BJ (cell line): ENCODE results near the gene PRR36. TPM values are rescaled to one million over a fixed set of nuclear protein-coding genes. Genes with fewer than 3 reads are reported as not detected.

Source experiments
- CTCF ChIA-PET: fragments of 350-600 bp; formaldehyde crosslinking; extraction: SDS; loops from one replicate; lab custom pipeline; 2021; ENCODE audit warnings: antibody characterized with exemption, inconsistent platforms; lab: Yijun Ruan, JAX
- POLR2A ChIA-PET: fragments of 300-600 bp; sonication (Branson Sonifier 250); formaldehyde crosslinking; extraction: SDS; loops from one replicate; lab custom pipeline; 2021; ENCODE audit warnings: antibody characterized with exemption; lab: Charles Lee
- DNase-seq: peaks from one replicate; pipeline ENCODE4 v3.0.0-alpha.2; 2011; ENCODE audit warnings: low read depth
- H3K27me3 ChIP-seq: 2 replicates; pipeline ENCODE4 v1.6.0; 2011; ENCODE audit warnings: low read length; ENCODE audit not compliant: control insufficient read depth, insufficient read depth
- H3K36me3 ChIP-seq: 2 replicates; pipeline ENCODE4 v1.5.1; 2011; ENCODE audit warnings: low read length; ENCODE audit not compliant: control insufficient read depth, insufficient read depth
- H3K4me3 ChIP-seq: 2 replicates; pipeline ENCODE4 v1.5.1; 2011; ENCODE audit warnings: low read depth, mild to moderate bottlenecking, control low read depth, low read length
- CTCF ChIP-seq: IDR thresholded peaks from 2 replicates; pipeline ENCODE4 v1.5.1; 2011; ENCODE audit warnings: low read depth, mild to moderate bottlenecking, control low read depth, inconsistent platforms, low read length, moderate library complexity; ENCODE audit not compliant: insufficient read depth
- polyA plus RNA-seq: library from polyadenylated mRNA; depleted of rRNA; stranded (reverse); fragments of >200 nt; gene quantifications from 2 replicates; pipeline ENCODE4 v1.2.3, GENCODE V29; 2011

PRR36 gene
- polyA plus RNA-seq, 1 experiment, result not detected

DNA sequence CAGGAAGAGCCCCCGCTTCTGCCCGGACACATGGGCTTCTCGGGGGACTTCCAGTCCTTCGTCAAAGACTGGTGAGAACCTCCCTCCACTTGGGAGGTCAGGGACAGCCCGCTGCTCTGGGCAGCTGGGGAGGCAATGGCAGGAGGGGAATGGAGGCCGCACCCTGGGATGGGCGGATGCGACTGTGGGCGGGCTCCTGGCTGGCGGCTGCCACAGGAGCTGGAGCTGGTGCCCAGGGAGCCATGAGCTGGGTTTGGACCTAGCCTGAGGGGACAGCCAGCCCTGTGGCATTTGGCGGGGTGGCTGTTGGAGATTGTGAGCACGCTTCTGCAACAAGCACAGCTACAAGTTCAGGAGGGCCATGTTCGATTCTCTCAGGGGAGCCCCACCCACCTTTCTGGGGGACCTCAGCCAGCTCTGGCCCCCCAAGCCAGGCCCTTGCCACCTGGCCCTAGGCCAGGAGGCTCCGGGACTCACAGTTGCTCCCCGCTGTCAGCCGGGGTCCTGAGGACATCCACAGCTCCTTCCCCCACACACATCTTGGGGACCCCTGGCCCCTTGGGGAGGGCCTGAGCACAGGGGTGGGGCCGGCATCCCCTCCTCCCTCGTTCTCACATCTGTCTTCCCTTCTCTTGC lies 37.4 kb upstream of the PRR36 start:
- no peak for TF ChIP-seq CTCF
- POLR2A ChIA-PET, result no interaction called here
- Histone ChIP-seq H3K4me3 (no peak overlapping the region), H3K27me3 (no peaks in the 10 kb centered on the region), H3K36me3 (peaks cover 15% of the 10 kb centered on the region)
- no peak for DNase-seq
- CTCF ChIA-PET, result interaction anchor here (0.6 to 1.0 kb wide), 2 partner anchors 20 to 231 kb away, joined by 3 to 4 read pairs; partner anchors contain the start of gene TRAPPC5

DNA sequence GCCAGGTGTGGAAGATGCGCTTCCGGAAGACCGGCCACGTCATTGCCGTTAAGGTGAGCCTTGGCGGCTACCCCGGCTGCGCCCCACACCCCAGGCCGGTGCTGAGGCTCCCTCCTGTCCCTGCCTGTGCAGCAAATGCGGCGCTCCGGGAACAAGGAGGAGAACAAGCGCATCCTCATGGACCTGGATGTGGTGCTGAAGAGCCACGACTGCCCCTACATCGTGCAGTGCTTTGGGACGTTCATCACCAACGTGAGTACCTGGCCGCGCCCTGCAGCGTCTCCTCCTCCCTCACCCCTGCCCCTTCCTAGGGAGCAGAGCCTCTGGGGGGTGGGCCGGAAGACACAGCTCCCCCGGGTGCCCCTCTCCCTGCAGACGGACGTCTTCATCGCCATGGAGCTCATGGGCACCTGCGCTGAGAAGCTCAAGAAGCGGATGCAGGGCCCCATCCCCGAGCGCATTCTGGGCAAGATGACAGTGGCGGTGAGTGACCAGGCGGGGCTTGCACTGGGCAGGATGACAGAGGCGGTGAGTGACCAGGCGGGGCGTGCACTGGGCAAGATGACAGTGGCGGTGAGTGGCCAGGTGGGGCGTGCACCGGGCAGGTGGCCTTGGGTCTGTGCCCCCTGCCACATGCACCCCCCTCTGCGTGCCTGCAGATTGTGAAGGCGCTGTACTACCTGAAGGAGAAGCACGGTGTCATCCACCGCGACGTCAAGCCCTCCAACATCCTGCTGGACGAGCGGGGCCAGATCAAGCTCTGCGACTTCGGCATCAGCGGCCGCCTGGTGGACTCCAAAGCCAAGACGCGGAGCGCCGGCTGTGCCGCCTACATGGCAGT lies 36.4 kb upstream of the PRR36 start:
- no peaks in the 10 kb centered on the region for H3K27me3 ChIP-seq
- TF ChIP-seq CTCF, result no peak
- ChIA-PET POLR2A (no interaction called here), CTCF (interaction anchor here (2.2 kb wide), 1 partner anchor 8 kb away, joined by 9 read pairs; no protein-coding TSS in a partner anchor)
- DNase-seq, result no peak
- peaks cover 18% of the 10 kb centered on the region for H3K36me3 ChIP-seq
- no peak overlapping the region for H3K4me3 ChIP-seq

- Histone ChIP-seq H3K36me3 (peaks cover 19% of the 10 kb centered on the region), H3K27me3 (no peaks in the 10 kb centered on the region), H3K4me3 (no peak overlapping the region)
- no peak for TF ChIP-seq CTCF
- POLR2A ChIA-PET, result no interaction called here
- no peak for DNase-seq
- CTCF ChIA-PET, result interaction anchor here (2.2 kb wide), 1 partner anchor 9 kb away, joined by 9 read pairs; no protein-coding TSS in a partner anchor
Observed at GRCh38 chr19:7909471-7910067, 35.4 kb upstream of the PRR36 start.

- H3K27me3 ChIP-seq, result no peaks in the 10 kb centered on the region
- ChIA-PET POLR2A (no interaction called here), CTCF (interaction anchor here (1.1 to 2.2 kb wide), 2 partner anchors 8 to 9 kb away, joined by 3 to 9 read pairs; no protein-coding TSS in a partner anchor)
- DNase-seq, result no peak
- peaks cover 19% of the 10 kb centered on the region for H3K36me3 ChIP-seq
- no peak overlapping the region for H3K4me3 ChIP-seq
- no peak for TF ChIP-seq CTCF
Observed at GRCh38 chr19:7908742-7909461, 34.7 kb upstream of the PRR36 start.
